ENCODE measurements around the gene CPA5.

The CPA5 gene

GRCh38 chr7:130349911-130350782 is 5.5 kb downstream of the CPA5 start:
- in situ Hi-C loops (cut with HindIII; ENCODE audit: low sequenced_read_pairs), result no loop called here
- H3K4me3 ChIP-seq (ENCODE audit: low read depth, low read length), result no peak overlapping the region
- no peak for DNase-seq (ENCODE audit: low read depth)
- no peak for TF ChIP-seq CTCF (IDR thresholded peaks at IDR 0.05; ENCODE audit: low read depth, low read length, missing control alignments)

GRCh38 chr7:130350945-130351790 is 6.6 kb downstream of the CPA5 start:
- in situ Hi-C loops (cut with HindIII; ENCODE audit: low sequenced_read_pairs), result no loop called here
- DNase-seq (ENCODE audit: low read depth), result no peak
- no peak overlapping the region for H3K4me3 ChIP-seq (ENCODE audit: low read depth, low read length)
- TF ChIP-seq CTCF (IDR thresholded peaks at IDR 0.05; ENCODE audit: low read depth, low read length, missing control alignments), result no peak

GRCh38 chr7:130351791-130352090 is 7.1 kb downstream of the CPA5 start:
- H3K4me3 ChIP-seq (ENCODE audit: low read depth, low read length), result no peak overlapping the region
- in situ Hi-C loops (cut with HindIII; ENCODE audit: low sequenced_read_pairs), result no loop called here
- no peak for DNase-seq (ENCODE audit: low read depth)
- no peak for TF ChIP-seq CTCF (IDR thresholded peaks at IDR 0.05; ENCODE audit: low read depth, low read length, missing control alignments)

GRCh38 chr7:130352194-130353074 is 7.8 kb downstream of the CPA5 start:
- DNase-seq (ENCODE audit: low read depth), result peak; percentile 59
- in situ Hi-C loops (cut with HindIII; ENCODE audit: low sequenced_read_pairs), result no loop called here
- H3K4me3 ChIP-seq (ENCODE audit: low read depth, low read length), result no peak overlapping the region
- TF ChIP-seq CTCF (IDR thresholded peaks at IDR 0.05; ENCODE audit: low read depth, low read length, missing control alignments), result no peak

GRCh38 chr7:130353196-130353595 is 8.6 kb downstream of the CPA5 start:
- DNase-seq (ENCODE audit: low read depth), result no peak
- H3K4me3 ChIP-seq (ENCODE audit: low read depth, low read length), result no peak overlapping the region
- in situ Hi-C loops (cut with HindIII; ENCODE audit: low sequenced_read_pairs), result no loop called here
- TF ChIP-seq CTCF (IDR thresholded peaks at IDR 0.05; ENCODE audit: low read depth, low read length, missing control alignments), result no peak
